ENCODE data around the gene MTRR.
"Not testable (repeated sequence)": the region's sequence is repeated elsewhere in the genome, so short reads cannot be mapped to it uniquely, and the experiment has no call there.

Gene MTRR

DNA sequence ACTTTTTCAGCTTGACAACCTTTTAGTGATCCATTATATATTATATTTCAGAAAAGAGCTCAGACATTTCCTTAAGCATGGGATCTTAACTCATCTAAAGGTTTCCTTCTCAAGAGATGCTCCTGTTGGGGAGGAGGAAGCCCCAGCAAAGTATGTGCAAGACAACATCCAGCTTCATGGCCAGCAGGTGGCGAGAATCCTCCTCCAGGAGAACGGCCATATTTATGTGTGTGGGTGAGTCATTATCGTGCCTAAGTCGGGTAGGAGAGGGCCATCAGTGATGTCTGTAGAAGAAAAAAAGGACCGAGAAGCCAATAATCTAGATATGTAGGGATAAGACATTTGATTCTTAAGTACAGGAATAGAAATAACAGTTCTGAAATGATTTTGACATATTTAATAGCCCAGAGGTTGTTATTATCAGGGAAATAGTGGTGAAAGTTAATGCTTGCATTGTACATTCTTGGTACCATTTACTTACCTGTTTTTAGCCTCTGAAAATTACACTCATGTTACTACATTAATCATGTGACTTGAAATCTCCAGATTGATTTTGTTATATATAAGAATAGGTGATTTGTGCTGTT lies 28.2 kb downstream of the MTRR start:
- peak; percentile 64 for DNase-seq (ENCODE audit: low spot score)

DNA sequence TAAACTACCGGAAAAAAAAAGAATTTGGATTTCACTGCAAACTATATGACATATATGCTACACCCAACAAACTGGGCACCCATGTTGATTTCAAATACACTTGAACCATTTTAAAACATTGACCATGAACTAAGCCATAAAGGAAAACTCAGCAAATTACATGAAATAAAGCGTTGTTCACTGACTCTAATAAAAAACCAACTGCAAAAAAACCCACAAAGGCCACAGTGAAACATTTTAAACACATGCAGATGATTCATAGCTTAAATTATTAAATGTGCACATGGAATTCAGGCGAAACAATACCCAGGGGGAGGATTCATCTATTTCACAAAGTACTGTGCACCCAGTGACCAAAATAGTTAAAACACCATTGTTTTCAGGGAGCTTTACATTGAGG lies 33.3 kb downstream of the MTRR start:
- no peak for DNase-seq (ENCODE audit: low spot score)

DNA sequence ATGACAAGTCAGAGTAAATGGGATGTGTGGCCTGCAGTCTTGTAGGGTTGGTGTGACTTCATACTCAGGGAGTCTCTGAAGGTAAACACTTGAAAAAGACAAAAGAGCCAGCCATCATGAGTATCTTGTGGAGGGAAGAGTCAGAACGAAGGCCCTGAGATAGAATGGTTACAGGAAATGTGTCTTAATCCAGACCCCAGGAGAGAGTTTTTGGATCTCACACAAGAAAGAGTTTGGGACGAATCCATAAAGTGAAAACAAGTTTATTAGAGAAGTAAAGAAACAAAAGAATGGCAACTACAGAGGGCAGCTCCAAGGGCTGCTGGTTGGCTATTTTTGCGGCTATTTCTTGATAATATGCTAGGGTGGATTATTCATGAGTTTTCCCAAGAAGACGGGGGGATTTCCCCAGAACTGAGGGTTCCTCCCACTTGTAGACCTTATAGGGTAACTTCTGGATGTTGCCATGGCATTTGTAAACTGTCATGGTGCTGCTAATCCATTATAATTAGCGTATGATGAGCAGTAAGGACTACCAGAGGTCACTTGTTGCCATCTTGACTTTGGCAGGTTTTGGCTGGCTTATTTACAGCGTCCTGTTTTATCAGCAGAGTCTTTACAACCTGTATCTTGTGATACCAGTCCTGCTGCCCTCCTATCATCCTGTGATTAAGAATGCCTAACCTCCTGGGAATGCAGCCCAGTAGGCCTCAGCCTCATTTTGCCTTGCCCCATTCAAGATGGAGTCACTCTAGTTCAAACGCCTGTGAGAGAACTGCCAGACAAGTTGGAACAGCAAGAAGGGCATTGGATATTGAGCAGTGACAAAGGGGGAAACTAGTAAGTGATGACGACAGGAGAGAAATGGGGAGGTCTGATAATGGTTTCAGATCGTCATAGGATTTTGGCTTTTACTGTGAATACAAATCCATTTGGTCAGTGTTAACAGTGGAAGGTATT lies 34.0 kb downstream of the MTRR start:
- no peak for DNase-seq (ENCODE audit: low spot score)

DNA sequence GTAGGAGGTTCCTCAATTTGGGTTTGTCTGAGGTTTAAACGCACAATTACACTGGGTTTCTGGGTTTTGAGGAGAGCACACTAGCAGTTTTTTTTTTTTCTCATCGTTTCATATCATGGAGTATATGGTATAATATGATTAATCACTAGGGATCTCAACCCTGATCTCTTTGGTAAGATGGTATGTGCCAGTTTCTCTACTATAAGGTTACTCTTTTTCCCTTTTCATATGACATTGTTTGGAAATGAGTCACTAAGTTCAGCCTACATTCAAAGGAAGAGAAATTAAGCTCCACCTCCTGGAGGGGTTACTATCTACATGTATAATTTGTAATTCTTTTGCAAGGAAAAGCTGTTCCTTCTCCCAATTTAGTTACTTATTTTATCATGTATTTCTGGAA lies 35.2 kb downstream of the MTRR start:
- DNase-seq (ENCODE audit: low spot score) = no peak

DNA sequence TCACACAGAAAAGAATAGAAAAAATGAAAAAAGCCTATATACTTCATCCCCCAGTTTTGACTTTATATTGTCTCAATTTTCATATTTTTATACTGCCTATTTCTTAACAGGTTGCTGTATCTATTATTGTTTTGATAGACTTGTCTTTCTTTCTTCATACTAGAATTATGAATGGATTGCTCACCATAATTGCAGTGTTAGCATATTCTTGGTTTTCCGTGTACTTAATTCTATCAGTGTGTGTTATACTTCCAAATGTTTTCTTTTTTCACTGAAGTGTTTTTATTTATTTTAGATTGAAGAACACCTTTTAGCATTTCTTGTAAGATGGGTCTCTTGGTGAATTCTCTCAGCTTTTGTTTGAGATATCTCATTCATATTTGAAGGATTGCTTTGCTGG lies 38.7 kb downstream of the MTRR start:
- DNase-seq (ENCODE audit: low spot score) = no peak

DNA sequence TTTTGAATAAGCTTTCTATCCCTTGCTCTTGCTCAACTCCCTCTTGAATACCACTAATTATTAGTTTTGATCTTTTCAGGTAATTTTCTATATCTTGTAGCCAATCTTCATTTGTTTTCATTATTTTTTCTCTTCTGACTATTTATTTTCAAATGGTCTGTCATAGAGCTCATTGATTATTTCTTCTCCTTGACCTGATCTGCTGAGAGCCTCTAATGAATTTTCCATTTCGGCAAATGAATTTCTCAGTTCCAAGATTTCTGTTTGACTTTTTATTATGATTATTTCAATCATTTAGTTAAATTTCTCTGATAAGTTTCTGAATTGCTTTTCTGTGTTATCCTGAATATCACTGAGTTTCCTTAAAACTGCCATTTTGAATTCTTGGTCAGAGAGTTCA lies 39.4 kb downstream of the MTRR start:
- no peak for DNase-seq (ENCODE audit: low spot score)

DNA sequence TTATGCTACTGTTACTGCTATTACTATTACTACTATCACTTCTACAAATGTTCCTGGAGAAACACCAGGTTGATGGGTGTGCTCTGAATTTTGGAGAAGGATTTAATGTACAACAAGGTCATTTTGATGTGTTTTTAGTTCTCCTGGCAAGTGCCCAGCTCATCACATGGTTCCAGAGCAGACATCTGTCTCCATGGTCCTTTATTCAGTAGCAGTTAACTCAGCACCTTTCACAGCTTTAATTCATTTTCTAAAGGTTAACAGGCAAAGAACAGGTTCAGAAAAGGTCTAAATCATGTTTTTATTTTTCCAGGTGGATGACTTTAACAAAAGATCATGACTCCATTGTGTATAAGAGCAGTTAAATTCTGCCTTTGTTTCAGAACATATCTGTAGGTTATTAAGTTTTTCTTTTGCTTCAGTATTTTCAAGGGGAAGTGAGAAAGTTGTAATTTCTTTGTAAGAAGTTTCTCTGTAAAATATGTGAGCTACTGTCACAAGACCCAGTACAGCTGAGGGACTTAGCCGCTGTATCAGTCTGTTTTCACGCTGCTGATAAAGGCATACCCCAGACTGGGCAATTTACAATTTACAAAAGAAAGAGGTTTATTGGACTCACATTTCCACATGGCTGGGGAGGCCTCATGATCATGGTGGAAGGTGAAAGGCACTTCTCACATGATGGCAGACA lies 41.9 kb downstream of the MTRR start:
- DNase-seq (ENCODE audit: low spot score) = no peak

DNA sequence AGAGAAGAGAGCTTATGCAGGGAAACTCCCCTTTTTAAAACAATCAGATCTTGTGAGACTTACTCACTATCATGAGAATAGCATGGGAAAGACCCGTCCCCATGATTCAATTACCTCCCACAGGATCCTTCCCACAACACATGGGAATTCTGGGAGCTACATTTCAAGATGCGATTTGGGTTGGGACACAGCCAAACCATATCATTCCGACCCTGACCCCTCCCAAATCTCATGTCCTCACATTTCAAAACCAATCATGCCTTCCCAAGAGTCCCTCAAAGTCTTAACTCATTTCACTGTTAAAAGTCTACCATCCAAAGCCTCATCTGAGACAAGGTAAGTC lies 42.5 kb downstream of the MTRR start:
- DNase-seq (ENCODE audit: low spot score) = not testable (repeated sequence)

DNA sequence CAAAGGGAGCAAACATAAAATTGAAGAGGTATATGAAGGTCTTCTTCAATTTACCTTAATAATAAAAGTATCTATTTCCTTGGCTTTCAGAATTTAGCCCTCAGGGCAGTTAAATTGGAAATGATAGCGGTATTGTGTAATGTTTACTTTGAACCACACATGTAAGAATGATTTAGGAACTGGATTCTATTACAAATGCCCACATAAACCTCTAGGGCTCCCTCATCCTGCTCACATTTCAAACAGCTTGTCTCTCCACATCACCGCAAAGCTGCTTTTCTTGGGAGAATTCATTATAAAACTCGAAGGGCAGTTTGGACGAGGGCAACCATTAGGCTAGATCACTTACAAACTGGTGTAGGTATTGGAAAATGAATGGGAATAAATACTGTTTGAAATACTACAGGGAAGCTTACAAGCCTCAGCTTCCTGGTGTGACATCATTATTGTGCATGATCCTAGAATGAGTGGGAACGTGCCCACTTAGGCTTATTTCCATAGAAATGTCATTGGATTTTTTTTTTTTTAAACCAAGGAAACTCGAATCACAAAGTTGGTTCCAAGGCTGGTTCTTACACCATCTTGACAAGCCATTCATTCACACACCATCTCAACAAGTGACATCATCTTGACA lies 47.3 kb downstream of the MTRR start:
- no peak for DNase-seq (ENCODE audit: low spot score)

DNA sequence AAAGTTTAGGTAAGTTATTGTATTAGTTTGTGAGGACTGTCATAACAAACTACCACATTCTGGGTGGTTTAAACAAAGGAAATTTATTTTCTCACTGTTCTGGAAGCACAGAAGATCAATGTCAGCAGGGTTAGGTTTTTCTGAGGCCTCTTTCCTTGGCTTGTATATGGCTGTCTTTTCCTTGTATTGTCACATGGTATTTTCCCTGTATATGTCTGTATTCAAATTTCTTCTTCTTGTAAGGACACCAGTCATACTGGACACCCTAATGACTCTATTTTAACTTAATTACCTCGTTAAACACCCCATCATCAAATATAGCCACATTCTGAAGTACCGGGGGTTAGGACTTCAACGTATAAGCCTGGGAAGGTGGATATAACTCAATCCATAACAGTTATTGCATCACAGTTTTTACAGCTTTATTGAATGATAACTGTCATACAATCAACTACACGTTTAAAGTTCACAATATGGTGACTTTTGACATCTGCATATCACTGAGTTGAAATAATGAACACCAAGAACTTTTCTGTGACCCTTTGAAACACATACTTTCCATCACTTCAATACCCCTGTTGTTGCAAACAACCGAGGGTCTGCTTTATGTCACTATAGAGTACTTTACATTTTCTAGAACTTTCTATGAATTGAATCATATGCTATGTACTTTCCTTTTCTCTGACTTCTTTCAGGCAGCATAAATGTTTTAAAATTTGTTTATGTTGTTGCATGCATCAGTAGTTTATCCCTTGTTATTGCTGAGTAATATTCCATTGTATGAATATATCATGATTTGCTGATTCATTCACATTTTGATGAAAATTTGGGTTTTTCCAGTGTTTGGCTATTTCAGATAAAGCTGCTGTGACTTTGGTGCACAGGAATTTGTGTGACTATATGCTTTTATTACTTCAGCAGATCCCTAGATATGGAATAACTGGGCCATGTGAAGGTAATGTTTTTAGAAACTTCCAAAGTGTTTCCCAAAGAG lies 48.5 kb downstream of the MTRR start:
- no peak for DNase-seq (ENCODE audit: low spot score)

DNA sequence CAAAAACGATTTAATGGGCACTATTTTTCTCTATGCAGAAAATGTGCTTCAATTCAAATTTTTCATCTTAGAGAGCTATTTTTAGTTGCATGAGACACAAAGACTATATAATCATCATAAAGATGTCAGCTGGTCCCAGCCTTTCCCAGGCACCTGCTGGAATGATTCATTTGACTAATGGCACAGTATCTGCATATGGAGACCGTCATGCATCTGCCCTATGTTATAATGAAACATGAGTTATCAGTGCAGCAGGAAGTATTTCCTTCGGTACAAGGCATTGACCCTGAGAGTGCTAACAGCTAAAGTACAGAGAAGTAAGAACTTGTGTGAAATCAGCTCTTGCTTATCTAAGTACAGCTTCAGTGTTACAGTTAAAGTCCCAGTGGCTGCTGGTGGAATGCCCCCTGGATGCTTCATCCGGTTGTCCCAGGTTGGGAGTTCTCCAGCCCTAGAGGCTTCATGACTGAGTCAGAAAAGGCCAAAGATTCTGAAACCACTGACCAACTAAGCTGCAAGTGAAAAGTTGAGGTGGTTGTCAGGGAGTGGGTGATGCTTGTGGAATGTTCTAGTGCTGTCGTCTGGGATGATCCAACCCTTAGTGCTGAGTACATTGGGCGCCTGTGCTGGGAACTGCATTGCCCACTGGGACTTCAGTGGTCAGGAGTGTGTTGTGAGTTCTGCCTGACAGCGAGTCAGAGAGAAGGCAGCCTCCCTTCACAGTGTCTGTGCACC lies 57.2 kb downstream of the MTRR start:
- no peak for DNase-seq (ENCODE audit: low spot score)

DNA sequence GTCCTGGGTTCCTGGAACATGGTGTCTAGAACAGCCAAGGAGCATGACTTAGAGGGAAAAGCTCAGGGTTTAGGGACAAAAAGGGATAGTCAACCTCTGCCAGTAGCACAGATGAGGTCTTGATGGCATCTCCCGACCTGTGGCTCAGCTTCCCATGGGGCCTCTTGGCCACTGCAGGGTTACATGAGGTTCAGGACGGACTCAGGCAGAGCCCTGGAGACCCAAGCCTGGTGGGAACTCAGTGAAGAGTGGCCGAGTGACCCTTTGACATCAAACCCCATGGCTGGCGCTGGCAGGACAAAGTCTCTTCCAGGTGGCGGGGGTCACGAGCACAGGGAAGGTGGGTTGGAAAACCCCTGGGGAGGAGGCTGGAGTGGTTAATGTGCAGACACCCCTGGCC lies 57.8 kb downstream of the MTRR start:
- DNase-seq (ENCODE audit: low spot score) = no peak

DNA sequence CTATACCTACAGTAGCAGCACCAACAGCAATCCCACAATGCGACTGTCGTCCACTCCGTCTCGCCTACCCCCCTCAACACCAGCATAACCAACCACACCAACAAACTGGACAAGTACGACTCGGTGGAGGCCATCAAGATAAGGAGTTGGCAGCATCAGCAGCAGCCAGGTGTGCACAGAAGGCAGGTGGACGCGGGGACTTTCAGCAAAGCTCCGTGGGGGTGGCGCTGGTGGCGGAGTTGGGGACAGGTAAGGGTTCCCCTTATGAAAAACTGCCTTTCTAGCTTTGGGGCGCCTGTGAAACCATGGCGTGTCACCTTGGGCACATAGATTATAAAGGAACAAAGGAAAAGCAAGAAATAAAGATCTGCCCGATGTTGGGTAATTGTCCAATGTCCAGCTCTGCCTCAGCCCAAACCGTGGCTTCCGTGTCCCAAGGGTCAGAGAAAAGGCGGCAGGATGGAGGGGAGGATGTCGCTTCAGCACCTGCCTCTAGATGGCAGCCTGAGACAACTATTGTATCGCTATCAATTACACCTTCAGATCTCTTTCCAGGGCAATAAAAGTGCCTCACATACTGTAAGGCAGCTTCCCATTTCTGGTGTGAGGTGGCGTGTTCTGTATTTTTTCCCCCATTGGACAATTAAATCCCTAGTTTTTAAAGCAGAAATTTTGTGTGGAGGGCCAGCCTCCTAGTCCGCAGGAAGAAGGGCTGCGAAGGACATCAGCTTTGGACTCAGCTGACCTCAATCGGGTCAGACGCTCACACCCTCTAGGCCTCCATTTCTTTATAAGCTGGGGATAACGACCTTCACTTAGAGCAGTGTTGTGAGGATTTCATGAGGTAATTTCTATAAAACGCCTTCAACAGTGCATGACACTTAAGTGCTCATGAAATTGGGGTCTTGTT lies 58.8 kb downstream of the MTRR start:
- DNase-seq (ENCODE audit: low spot score) = peak; percentile 75

DNA sequence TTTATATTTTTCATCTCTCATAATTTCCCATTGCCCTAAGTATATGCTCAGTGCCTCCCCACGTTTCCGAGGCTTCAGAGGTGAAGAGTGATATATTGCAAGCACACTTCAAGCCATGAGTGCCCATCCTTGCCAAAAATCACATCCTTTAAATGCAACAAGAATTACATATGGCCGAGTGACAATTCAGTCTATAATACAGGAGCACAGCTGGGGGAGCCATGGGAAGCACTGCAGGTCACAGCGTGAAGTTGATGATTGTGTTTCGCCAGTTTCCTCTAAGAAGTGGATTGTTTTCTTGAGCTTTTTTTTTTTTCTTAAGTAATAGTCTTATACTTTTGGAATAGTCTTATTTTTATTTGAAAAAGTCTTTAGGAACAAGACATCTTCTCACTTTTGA lies 61.1 kb downstream of the MTRR start:
- DNase-seq (ENCODE audit: low spot score) = no peak

DNA sequence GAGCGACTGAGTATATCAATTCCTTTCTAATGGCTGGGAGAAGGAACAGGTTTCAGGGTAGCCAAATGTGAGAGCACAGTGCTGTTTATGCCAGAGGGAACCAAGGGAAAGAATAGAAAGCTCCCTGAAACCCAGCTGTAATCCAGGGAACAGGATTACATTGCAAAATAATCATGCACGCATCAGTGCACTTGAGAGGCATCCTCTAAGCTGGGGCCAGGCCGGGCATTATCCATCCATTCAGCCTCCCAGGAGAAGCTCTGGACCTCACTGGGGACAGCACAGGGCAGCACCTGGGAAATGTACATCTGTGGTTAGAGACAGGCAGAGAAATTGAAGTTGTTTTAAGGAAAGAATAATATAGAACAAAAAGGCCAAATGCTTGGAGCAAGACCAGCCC lies 72.7 kb downstream of the MTRR start:
- no peak for DNase-seq (ENCODE audit: low spot score)

DNA sequence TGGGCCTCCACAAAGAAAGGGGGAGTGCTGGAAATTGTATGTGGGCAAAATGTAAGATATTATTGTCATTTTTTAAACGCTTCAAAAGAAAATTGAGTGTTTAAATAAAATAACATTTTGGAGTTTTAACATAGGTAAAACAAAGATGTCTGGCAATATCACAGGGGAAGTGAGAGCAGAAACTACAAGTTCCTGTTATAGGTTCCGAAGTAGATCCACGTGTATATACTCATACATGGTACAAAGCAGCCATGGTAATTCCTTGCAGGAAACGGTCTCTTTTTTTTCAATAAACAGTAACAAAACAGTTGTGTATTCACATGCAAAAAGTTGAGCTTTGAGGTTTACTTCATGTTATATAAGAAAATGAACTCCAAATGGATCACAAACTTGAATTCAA lies 78.4 kb downstream of the MTRR start:
- DNase-seq (ENCODE audit: low spot score) = no peak

Data from NAMALWA (cell line).